GM19395 (cell line): ENCODE data around the gene FGF22.

Source experiments
- ATAC-seq: cut with Tn5 transposase; IDR thresholded peaks from one replicate; pipeline ENCODE4 v1.9.1; 2021; ENCODE audit warnings: mild to moderate bottlenecking, moderate library complexity; ENCODE audit not compliant: unreplicated experiment

The FGF22 gene

DNA sequence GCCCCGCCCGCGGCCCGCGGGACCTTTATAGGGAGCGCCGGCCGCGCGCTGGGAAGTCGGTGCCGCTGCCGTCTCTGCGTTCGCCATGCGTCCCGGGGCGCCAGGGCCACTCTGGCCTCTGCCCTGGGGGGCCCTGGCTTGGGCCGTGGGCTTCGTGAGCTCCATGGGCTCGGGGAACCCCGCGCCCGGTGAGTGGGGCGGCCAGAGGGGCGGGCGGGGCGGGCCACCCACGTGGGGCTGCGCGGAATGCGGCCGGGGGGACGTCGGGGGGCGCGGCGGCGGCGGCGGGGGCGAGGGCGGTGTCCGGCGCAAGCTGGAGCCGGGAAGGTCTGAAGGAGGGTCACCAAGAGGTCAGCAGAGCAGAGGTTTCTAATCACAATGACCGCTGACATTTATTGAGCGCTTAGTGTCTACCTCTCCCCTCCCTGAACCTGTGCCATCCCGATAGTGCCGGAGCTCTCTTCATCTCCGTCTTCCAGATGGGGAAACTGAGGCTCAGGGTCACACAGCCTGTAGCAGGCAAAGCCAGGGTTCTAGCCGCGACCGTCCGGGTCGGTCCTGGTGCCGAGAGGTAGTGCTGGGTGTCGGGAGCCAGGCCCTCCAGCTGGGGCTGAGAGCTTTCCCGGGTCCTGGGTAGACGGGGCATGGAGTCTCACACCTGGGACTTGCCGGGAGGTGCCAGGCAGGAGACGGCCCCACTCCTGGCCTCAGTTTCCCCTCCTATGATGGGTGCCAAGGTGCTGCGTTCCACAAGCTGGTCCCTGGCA, 36.8 kb downstream of the FGF22 start, which contains the start of gene FSTL3:
Gene FSTL3, plus strand, starts transcription at position 54 of the 767 bp plus-strand sequence. Its CDS starts 32 bp downstream, at position 86.
- no peak for ATAC-seq

- no peak for ATAC-seq
Measured at GRCh38 chr19:677201-677600, 37.5 kb downstream of the FGF22 start.

- no peak for ATAC-seq
Measured at GRCh38 chr19:677601-678436, 38.1 kb downstream of the FGF22 start.

- ATAC-seq: no peak
Measured at GRCh38 chr19:678791-679388, 39.2 kb downstream of the FGF22 start.

GRCh38 chr19:679418-680286, 40.0 kb downstream of the FGF22 start:
- peak; percentile 22 for ATAC-seq

DNA sequence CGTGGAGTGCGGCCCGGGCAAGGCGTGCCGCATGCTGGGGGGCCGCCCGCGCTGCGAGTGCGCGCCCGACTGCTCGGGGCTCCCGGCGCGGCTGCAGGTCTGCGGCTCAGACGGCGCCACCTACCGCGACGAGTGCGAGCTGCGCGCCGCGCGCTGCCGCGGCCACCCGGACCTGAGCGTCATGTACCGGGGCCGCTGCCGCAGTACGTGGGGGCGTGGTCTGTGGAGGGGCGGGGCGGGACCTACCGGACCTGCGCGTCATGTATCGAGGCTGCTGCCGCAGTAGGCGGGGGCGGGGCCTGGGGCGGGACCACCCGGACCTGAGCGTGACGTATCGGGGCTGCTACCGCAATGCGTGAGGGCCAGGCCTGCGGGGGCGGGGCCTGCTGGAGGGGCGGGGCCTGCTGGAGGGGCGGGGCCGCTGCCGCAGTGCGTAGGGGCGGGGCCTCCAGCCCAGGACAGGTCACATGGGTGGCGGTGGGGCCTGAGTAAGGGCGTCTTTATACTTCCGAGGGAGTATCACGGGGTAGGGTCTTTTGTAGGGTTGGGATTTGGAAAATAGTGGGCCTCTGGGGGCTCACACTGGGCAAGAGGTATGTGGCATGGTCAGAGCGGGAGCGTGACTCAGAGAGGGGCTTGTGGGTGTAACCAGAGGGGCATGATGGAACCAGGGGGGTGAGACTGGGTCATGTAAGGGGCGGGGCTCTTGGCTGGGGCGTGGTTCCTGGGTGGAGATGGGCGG, 40.8 kb downstream of the FGF22 start:
- peak; percentile 66 for ATAC-seq

DNA sequence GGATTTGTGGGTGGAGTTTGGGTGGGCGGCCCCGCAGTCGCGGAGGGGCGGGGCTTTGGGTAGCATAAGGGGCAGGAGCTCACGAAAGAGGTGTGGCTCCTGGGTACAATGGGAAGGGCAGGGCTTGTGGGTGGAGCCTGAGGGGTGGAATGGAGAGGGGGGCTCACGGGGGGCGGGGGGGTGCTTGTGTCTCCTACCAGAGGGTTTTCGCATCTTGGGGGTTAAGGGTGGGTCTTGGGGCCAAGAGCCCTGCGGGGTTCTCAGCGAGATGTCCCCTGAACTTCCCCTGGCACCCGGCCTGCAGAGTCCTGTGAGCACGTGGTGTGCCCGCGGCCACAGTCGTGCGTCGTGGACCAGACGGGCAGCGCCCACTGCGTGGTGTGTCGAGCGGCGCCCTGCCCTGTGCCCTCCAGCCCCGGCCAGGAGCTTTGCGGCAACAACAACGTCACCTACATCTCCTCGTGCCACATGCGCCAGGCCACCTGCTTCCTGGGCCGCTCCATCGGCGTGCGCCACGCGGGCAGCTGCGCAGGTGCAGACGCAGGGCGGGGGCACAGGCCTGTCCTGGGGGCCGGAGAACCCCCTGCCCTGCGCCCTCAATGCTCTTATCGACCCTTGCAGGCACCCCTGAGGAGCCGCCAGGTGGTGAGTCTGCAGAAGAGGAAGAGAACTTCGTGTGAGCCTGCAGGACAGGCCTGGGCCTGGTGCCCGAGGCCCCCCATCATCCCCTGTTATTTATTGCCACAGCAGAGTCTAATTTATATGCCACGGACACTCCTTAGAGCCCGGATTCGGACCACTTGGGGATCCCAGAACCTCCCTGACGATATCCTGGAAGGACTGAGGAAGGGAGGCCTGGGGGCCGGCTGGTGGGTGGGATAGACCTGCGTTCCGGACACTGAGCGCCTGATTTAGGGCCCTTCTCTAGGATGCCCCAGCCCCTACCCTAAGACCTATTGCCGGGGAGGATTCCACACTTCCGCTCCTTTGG, 41.6 kb downstream of the FGF22 start:
- ATAC-seq: no peak

GRCh38 chr19:682678-683320, 43.1 kb downstream of the FGF22 start:
- no peak for ATAC-seq

GRCh38 chr19:685454-685931, 45.8 kb downstream of the FGF22 start:
- ATAC-seq: no peak

DNA sequence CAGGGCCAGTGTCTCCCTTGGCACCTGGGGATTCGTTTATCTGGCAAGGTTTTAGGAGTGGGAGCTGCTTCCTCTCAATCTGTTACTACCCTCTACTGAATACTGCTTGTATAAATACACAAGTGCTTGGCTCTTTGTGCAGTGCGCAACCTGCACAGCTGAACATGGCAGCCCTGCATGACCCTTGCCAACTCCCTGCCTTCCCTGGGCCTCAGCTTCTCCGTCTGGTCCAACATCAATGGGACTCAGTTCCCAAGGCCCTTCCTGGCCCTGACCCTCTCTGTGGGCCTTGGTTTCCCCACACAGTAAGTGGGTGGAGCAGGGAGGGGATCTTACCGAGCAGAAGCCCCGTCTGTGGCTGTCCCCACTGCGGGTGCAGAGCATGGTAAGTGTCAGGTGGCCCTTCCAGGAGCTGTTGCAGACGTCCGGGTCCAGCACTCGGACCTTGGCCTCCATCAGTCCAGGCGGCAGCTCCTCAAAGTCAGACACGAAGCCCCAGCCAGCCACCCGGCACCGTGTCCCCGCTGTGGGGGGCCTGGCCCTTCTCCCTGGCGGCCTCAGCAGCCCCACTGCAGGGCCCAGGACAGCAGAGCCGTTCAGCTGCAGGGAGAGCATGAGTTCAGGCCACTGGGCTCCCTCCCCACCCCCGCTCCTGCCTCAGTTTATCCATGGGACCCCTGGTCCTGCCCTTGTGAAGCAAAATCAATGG, 47.1 kb downstream of the FGF22 start:
- no peak for ATAC-seq

DNA sequence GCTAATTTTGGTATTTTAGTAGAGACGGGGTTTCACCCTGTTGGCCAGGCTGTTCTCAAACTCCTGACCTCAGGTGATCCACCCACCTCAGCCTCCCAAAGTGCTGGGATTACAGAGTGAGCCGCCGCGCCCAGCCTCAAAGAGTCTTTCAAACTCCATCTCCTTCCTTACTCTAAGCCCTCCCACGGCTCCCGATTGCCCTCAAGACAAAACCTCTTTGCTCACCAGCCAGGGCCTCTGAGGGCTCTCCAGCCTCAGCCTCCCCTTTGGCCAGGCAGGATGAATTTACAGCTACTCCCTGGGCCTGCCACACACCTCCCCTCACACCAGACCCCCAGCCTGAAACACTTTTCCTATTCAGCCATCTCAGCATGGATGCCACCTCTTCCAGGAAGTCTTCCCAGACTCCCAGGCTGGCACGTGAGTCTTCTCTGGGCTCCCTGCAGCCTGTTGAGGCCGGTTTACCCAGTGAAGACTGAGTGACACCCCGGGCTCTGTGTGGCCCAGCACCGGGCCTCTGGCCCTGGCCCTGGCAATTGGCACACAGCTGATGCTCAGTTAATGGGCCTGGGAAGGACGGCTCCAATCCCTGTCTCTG, 48.0 kb downstream of the FGF22 start:
- ATAC-seq: no peak

GRCh38 chr19:688214-688613, 48.5 kb downstream of the FGF22 start:
- ATAC-seq: no peak

- ATAC-seq: no peak
Measured at GRCh38 chr19:688992-689391, 49.3 kb downstream of the FGF22 start.

GRCh38 chr19:690203-690602, 50.5 kb downstream of the FGF22 start:
- ATAC-seq: no peak
